CD14-positive monocyte (primary cell): Measurements from ENCODE around the gene PMFBP1. TPM values are rescaled to one million over a fixed set of nuclear protein-coding genes. Genes with fewer than 3 reads are reported as not detected.

ENCODE experiments used
- DNase-seq, 3 donors: peaks; one replicate each; pipeline ENCODE4 v3.0.0-alpha.2; 2011 to 2022
- H2AFZ ChIP-seq: 2 replicates; pipeline ENCODE4 v1.6.0; 2012; ENCODE audit warnings: mild to moderate bottlenecking, low read depth, low read length, inconsistent platforms; ENCODE audit not compliant: insufficient read depth, poor library complexity, severe bottlenecking
- H3K27ac ChIP-seq, 2 donors: 1 replicate in 1 of 2; 2 replicates in 1 of 2; pipeline ENCODE4 v1.5.1; 2012 to 2013; ENCODE audit warnings: low read length in 2 of 2, control low read depth in 1 of 2, inconsistent platforms in 1 of 2, low read depth in 1 of 2, mild to moderate bottlenecking in 1 of 2
- H3K27me3 ChIP-seq, 2 donors: one replicate each; pipeline versions ENCODE4 v1.6.0 to v1.6.1; 2011 to 2013; ENCODE audit warnings: low read length in 2 of 2; ENCODE audit not compliant: control insufficient read depth in 2 of 2, insufficient read depth in 2 of 2
- H3K36me3 ChIP-seq, 2 donors: replicated peaks in 1 of 2; 1 replicate in 1 of 2; 2 replicates in 1 of 2; pipeline versions ENCODE4 v1.5.1 to v1.6.1; 2012 to 2013; ENCODE audit warnings: low read length in 2 of 2, control low read depth in 1 of 2, inconsistent platforms in 1 of 2, mild to moderate bottlenecking in 1 of 2; ENCODE audit not compliant: insufficient read depth in 2 of 2, control insufficient read depth in 1 of 2
- H3K4me1 ChIP-seq, 2 donors: 1 replicate in 1 of 2; 2 replicates in 1 of 2; pipeline versions ENCODE4 v1.5.1 to v1.6.1; 2012 to 2013; ENCODE audit warnings: low read length in 2 of 2, control low read depth in 1 of 2, inconsistent platforms in 1 of 2, mild to moderate bottlenecking in 1 of 2, moderate library complexity in 1 of 2; ENCODE audit not compliant: insufficient read depth in 2 of 2, control insufficient read depth in 1 of 2
- H3K4me2 ChIP-seq: replicated peaks from 2 replicates; pipeline ENCODE3; 2012; ENCODE audit warnings: low read length, moderate library complexity, mild to moderate bottlenecking; ENCODE audit not compliant: poor library complexity, severe bottlenecking; ENCODE audit errors: extremely low read depth
- H3K4me3 ChIP-seq, 3 experiments: fragments of 200-600 bp in 1 of 3; sonication (generic) in 1 of 3; replicated peaks in 1 of 3; 1 replicate in 2 of 3; 2 replicates in 1 of 3; pipeline ENCODE4 v1.5.1; 2011 to 2013; ENCODE audit warnings: low read length in 3 of 3, mild to moderate bottlenecking in 3 of 3, control low read depth in 2 of 3, low read depth in 2 of 3, inconsistent platforms in 1 of 3, moderate library complexity in 1 of 3
- H3K79me2 ChIP-seq: 2 replicates; pipeline ENCODE4 v1.6.0; 2012; ENCODE audit warnings: mild to moderate bottlenecking, control low read depth, inconsistent platforms, low read length, moderate library complexity; ENCODE audit not compliant: insufficient read depth
- H3K9ac ChIP-seq: 2 replicates; pipeline ENCODE4 v1.6.0; 2017; ENCODE audit warnings: low read length, mild to moderate bottlenecking; ENCODE audit not compliant: insufficient read depth, poor library complexity, severe bottlenecking
- H3K9me3 ChIP-seq, 2 donors: replicated peaks in 1 of 2; 1 replicate in 1 of 2; 2 replicates in 1 of 2; pipeline versions ENCODE4 v1.5.1 to v1.6.1; 2012 to 2013; ENCODE audit warnings: low read length in 2 of 2, control low read depth in 1 of 2; ENCODE audit not compliant: control insufficient read depth in 1 of 2, insufficient read depth in 1 of 2
- H4K20me1 ChIP-seq: 2 replicates; pipeline ENCODE4 v1.6.0; 2012; ENCODE audit warnings: mild to moderate bottlenecking, low read length, control low read depth, moderate library complexity; ENCODE audit not compliant: insufficient read depth
- H3K27ac Mint-ChIP-seq, 7 donors: one replicate each; pipeline ENCODE4 v1.8.0; 2020; ENCODE audit warnings: mild to moderate bottlenecking in 7 of 7, mixed read lengths in 7 of 7, moderate library complexity in 6 of 7, inconsistent platforms in 2 of 7
- H3K27me3 Mint-ChIP-seq, 3 donors: one replicate each; pipeline ENCODE4 v1.8.0; 2021 to 2022; ENCODE audit warnings: low read depth in 3 of 3, mild to moderate bottlenecking in 3 of 3, mixed read lengths in 3 of 3, moderate library complexity in 3 of 3, inconsistent platforms in 1 of 3
- H3K36me3 Mint-ChIP-seq, 2 donors: one replicate each; pipeline ENCODE4 v1.8.0; 2020; ENCODE audit warnings: mixed read lengths in 2 of 2, inconsistent platforms in 1 of 2, mild to moderate bottlenecking in 1 of 2
- H3K4me1 Mint-ChIP-seq: one replicate; pipeline ENCODE4 v1.8.0; 2020; ENCODE audit warnings: mild to moderate bottlenecking, mixed read lengths
- H3K4me3 Mint-ChIP-seq, 2 donors: one replicate each; pipeline ENCODE4 v1.8.0; 2020; ENCODE audit warnings: mild to moderate bottlenecking in 2 of 2, mixed read lengths in 2 of 2, moderate library complexity in 1 of 2
- H3K9me3 Mint-ChIP-seq, 7 donors: one replicate each; pipeline ENCODE4 v1.8.0; 2020 to 2022; ENCODE audit warnings: mixed read lengths in 7 of 7, mild to moderate bottlenecking in 6 of 7, moderate library complexity in 6 of 7, inconsistent platforms in 2 of 7
- WGBS: methylation state at CpG from one replicate; pipeline ENCODE4 v1.1.5; 2013; ENCODE audit warnings: missing lambda C conversion rate; ENCODE audit not compliant: insufficient coverage; 5-methylcytosine and 5-hydroxymethylcytosine counted together
- intact Hi-C, 2 donors: fragments of 100-400 bp; cut with micrococcal nuclease; formaldehyde crosslinking; loops; one replicate each; pipeline versions ENCODE4 v1.15.0 to v1.15.1; 2023
- polyA plus RNA-seq, 3 donors: library from polyadenylated mRNA; depleted of rRNA in 1 of 3; unstranded in 2 of 3; stranded (reverse) in 1 of 3; fragments of 300-500 nt in 2 of 3; fragments of >200 nt in 1 of 3; fragmentation: Illumina TruSeq in 2 of 3; gene quantifications; 1 replicate in 2 of 3; 2 replicates in 1 of 3; pipeline ENCODE4 v1.2.3, GENCODE V29; 2012 to 2021
- TF ChIP-seq, protein P1 (sequence below): fragments of 200-600 bp; IDR thresholded peaks from one replicate; pipeline ENCODE4 v1.8.0; 2022; ENCODE audit warnings: antibody characterized with exemption, mild to moderate bottlenecking

Gene PMFBP1
- polyA plus RNA-seq, 3 donors = 0.15 to 0.87 (median 0.18) TPM

DNA sequence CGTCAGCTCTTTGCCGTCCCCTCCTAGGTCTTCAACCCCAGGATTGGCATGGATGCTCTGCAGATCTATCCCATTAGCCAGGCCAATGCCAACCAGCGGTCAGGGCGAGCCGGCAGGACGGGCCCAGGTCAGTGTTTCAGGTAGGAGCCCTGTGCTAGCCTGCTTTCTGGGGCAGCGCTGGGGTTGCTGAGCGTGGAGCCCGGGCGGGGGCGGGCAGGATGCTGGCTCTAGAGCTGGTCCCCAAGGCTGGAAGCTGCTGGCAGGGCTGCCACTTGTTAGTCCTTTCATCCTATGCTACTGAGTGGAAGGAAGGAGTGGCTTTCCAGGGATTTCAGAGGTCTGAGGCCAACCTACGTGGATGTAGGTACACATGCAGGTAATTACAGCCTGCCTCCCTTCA is 66.0 kb downstream of the PMFBP1 start:
- Mint-ChIP-seq H3K27ac (no peak overlapping the region), H3K27me3 (peaks cover 0 to 2% (median 0%) of the 10 kb centered on the region in 3 donors), H3K4me1 (no peaks in the 10 kb centered on the region), H3K4me3 (no peak overlapping the region), H3K36me3 (peaks cover 100% of the 10 kb centered on the region in 2 donors), H3K9me3 (no peaks in the 10 kb centered on the region)
- Histone ChIP-seq H2AFZ (no peak overlapping the region), H3K9me3 (no peaks in the 10 kb centered on the region), H3K4me2 (no peak overlapping the region), H4K20me1 (no peaks in the 10 kb centered on the region), H3K9ac (no peak overlapping the region), H3K27ac (no peak overlapping the region), H3K79me2 (no peaks in the 10 kb centered on the region), H3K27me3 (no peaks in the 10 kb centered on the region), H3K36me3 (peaks cover 99 to 100% of the 10 kb centered on the region in 2 donors), H3K4me3 (no peak overlapping the region), H3K4me1 (no peaks in the 10 kb centered on the region)
- 97% methylated on average over 11 of the region's 12 CpGs for WGBS
- DNase-seq = no peak
- intact Hi-C loops = no loop called here
- TF ChIP-seq, protein P1, sequence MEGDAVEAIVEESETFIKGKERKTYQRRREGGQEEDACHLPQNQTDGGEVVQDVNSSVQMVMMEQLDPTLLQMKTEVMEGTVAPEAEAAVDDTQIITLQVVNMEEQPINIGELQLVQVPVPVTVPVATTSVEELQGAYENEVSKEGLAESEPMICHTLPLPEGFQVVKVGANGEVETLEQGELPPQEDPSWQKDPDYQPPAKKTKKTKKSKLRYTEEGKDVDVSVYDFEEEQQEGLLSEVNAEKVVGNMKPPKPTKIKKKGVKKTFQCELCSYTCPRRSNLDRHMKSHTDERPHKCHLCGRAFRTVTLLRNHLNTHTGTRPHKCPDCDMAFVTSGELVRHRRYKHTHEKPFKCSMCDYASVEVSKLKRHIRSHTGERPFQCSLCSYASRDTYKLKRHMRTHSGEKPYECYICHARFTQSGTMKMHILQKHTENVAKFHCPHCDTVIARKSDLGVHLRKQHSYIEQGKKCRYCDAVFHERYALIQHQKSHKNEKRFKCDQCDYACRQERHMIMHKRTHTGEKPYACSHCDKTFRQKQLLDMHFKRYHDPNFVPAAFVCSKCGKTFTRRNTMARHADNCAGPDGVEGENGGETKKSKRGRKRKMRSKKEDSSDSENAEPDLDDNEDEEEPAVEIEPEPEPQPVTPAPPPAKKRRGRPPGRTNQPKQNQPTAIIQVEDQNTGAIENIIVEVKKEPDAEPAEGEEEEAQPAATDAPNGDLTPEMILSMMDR = no peak

GRCh38 chr16:72104905-72105304 is 67.0 kb downstream of the PMFBP1 start:
- no peaks in the 10 kb centered on the region for H3K4me1 Mint-ChIP-seq
- H4K20me1 ChIP-seq = peaks cover 2% of the 10 kb centered on the region
- no peak overlapping the region for H3K4me3 ChIP-seq
- H3K9me3 Mint-ChIP-seq = no peaks in the 10 kb centered on the region
- H3K27me3 Mint-ChIP-seq = peaks cover 0 to 2% (median 0%) of the 10 kb centered on the region in 3 donors
- H3K27ac ChIP-seq = no peak overlapping the region
- H3K36me3 ChIP-seq = peaks cover 99 to 100% of the 10 kb centered on the region in 2 donors
- no peaks in the 10 kb centered on the region for H3K9me3 ChIP-seq
- H2AFZ ChIP-seq = no peak overlapping the region
- no peak overlapping the region for H3K4me3 Mint-ChIP-seq
- WGBS = 100% methylated on average over 6 of the region's 9 CpGs
- peak overlapping the region in 1 of 7 donors; percentile 30 for H3K27ac Mint-ChIP-seq
- intact Hi-C loops = no loop called here
- DNase-seq = no peak
- no peak overlapping the region for H3K4me2 ChIP-seq
- H3K4me1 ChIP-seq = no peaks in the 10 kb centered on the region
- peaks cover 99 to 100% of the 10 kb centered on the region in 2 donors for H3K36me3 Mint-ChIP-seq
- TF ChIP-seq, protein P1 = no peak
- no peak overlapping the region for H3K9ac ChIP-seq
- no peaks in the 10 kb centered on the region for H3K79me2 ChIP-seq
- no peaks in the 10 kb centered on the region for H3K27me3 ChIP-seq
